Kidney tubule cell (primary cell): ENCODE data around the gene IL21R.
A peak's percentile ranks its signal among the peaks of the same experiment; 100 is the strongest.

Source experiments
- DNase-seq: peaks from one replicate; pipeline ENCODE4 v3.0.0-alpha.2; 2018; ENCODE audit warnings: low spot score

IL21R gene

DNA sequence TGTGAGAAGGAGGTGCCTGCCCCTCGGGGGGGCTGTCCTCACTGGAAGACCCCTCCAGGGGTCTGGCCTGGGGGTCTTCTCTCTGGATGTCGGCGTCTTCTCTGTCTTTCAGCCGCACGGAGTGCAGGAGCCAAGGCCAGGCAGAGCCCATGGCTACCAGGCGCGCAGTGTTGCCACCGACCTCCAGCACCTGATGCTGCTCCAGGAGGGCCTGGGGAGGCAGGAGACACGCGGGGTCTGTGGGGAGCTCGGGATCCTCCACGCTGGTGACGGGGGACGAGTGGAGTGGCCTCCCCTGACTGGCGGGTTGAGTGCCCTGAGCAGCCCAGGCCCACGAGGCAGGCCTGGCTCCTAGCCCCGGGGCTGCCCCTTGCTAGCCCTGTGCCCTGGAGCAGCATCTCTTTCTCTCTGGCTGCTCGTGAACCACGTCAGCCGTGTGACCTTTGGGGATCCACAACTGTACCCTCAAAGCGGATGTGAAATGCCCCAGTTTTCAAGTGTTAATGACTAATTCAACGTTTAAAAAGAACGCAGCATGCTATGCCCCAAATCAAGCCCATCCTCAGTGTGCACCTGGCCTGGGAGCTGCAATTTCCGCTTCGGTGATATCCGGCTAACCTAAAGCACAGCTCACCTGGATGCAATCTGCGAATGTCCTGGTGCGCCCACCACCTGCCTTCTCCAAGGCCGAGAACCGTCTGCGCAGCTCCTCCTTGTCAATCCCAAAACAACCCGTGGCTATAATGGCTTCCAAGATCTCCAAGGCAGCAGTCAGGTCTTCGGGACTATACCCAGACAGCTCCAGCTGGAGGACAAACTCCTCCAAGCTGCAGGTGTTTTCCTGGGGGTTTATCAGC is 62.9 kb downstream of the IL21R start:
- DNase-seq = no peak

GRCh38 chr16:27465483-27465879 is 63.5 kb downstream of the IL21R start:
- DNase-seq = peak; percentile 31

DNA sequence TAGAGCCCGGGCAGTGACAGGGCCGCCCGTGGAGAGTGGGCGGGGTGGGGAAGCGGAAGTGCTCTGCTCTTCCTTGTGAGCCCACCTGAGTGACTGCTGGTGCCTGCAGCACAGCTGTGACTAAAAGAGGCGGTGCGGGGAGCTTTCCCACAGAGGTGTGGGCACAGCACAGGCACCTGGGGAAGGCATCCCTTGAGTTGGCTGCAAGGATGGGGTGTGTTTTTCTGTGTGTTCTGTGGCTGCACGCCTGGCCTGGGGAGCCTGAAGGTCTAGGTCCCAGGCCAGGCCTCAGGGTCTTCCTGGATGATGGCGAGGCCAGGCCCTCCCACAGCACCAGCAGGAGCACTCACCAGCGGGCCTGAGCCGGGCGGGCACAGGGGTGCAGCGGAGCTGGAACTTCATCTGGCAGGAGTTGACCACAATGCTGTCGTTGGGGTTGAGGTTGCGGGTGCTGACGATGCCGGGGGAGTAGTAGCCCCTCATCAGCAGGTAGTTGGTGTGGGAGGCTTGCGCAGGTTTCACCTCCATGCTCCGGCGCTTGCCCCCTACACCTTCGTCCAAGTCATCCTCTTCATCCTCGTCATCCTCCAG is 67.1 kb downstream of the IL21R start:
- no peak for DNase-seq

GRCh38 chr16:27470567-27471431 is 68.8 kb downstream of the IL21R start:
- DNase-seq = peak; percentile 43

- DNase-seq = no peak
Measured at GRCh38 chr16:27471661-27472060, 69.7 kb downstream of the IL21R start.

- peak; percentile 13 for DNase-seq
Measured at GRCh38 chr16:27472091-27473020, 70.4 kb downstream of the IL21R start.

DNA sequence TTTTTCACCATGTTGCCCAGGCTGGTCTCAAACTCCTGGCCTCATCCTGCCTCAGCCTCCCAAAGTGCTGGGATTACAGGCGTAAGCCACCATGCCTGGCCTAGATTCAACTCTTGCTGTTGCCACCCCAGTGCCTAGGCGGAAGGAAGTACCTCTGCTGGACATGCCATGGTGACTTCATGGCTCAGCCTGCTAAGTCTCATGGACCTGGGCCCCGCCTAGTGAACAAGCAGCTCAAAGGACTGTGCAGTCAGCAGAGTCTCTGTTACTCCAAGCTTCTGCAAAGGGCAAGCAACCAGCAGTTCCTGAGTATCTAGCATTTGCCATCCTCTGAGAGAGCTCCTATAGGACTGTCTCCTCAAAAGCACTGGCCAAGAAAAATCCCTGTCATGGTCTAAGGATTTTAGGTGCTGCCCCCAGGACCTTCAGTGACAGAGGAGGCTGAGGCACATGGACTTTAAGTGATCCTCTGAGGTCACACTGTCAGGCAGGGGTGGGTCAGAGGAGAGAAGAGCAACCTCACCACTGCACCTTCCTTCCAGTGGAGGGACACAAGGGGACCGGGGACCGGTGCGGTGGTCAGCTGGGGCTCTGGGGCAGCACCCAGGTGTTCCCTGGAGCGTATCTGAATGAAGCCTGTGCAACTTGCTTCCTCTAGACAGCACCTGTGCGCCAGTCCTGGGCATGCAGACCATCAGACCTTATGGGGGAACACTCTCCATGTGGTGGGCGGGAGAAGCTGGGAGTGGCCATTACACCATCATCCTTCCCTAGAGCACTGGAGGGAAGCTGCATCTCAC is 71.3 kb downstream of the IL21R start:
- DNase-seq = peak; percentile 35

DNA sequence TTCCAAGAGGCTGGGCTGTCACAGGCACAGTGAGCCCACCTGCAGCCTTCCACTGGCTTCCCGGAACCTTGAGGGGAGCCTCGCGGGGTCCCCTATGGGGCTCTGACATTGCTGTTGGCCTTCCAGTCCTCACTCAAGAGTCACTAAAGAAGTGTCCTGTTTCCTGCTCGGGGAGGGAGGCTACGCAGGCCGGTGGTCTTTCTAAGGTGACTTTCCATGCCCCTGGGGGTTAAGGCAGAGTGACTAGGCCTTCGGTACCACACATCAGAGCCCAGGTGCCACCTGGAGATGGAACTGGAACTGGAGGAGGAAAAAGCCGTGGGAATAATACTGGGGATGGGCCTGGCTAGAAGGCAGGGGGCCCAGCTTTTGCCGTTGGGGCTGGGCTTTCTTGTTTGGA is 72.1 kb downstream of the IL21R start:
- no peak for DNase-seq

GRCh38 chr16:27474921-27475320 is 72.9 kb downstream of the IL21R start:
- DNase-seq = no peak

GRCh38 chr16:27475561-27475960 is 73.6 kb downstream of the IL21R start:
- DNase-seq = peak; percentile 90

- DNase-seq = no peak
Measured at GRCh38 chr16:27476240-27476639, 74.3 kb downstream of the IL21R start.

- no peak for DNase-seq
Measured at GRCh38 chr16:27480761-27481160, 78.8 kb downstream of the IL21R start.

DNA sequence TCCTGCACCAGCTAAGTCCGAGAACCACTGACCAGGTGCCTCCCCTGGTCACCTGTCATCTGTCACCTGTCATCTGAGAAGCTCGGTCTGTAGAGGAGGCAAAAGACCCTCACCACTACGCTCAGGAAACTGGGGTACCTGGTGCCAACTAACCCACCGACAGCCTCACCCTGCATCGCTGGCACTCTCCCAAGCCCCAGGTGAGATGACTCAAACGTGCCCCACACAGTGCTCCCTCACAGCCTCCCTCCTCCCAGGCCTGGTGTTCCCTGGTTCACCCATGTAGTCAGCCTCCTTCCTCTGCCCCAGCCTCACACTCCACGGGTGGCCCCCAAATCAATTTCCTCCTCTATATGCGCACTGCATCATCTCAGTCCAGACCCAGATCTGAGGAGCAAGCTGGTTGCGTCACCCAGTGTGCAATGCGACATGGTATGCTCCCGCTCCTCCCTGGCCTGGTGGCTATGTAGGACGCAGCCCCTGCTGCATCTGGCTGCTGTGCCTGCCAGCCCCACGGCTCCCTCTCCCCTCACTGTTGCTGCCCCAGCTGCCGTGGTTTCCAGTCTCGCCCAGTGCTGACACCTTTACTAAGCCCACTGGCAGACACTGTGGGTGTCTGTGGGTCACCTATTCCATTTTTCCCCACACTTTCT is 79.4 kb downstream of the IL21R start:
- DNase-seq = no peak

- DNase-seq = no peak
Measured at GRCh38 chr16:27482397-27483087, 80.6 kb downstream of the IL21R start.

- DNase-seq = no peak
Measured at GRCh38 chr16:27483088-27483437, 81.1 kb downstream of the IL21R start.

DNA sequence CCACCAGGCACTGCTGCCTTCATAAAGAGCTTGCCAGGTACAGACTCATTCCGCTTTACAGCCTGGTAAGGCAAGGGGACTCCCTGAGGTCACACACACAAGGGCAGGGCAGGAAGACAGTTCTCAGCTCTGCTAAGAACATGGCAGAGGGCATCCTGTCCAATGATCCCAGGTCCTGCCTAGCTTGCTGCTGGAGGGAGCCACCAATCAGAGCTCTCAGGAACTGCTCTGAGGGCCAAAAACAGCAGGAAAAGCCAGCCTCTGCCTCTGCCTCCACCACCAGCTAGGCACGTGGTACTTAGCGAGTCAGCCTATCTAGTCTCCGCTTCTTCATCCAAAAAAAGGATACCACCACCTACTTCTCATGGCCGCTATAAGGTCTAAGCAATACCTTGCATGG is 81.7 kb downstream of the IL21R start:
- no peak for DNase-seq

GRCh38 chr16:27485126-27485525 is 83.2 kb downstream of the IL21R start:
- DNase-seq = no peak

- no peak for DNase-seq
Measured at GRCh38 chr16:27485811-27486210, 83.8 kb downstream of the IL21R start.

- DNase-seq = no peak
Measured at GRCh38 chr16:27486344-27486743, 84.4 kb downstream of the IL21R start.

GRCh38 chr16:27486760-27487159 is 84.8 kb downstream of the IL21R start:
- no peak for DNase-seq
